Fibroblast of lung (primary cell): ENCODE results near the gene CSNK2A2.

Experiments used
- EZH2 ChIP-seq: IDR thresholded peaks from 2 replicates; pipeline ENCODE4 v1.5.1; 2012; ENCODE audit warnings: low read length, control low read depth, mild to moderate bottlenecking; ENCODE audit errors: missing control alignments
- TF ChIP-seq, protein P1 (sequence below), 2 donors: IDR thresholded peaks in 1 of 2; conservative IDR thresholded peaks in 1 of 2; 1 replicate in 1 of 2; 2 replicates in 1 of 2; pipeline ENCODE4 v1.5.1; 2011 to 2012; ENCODE audit warnings: low read length in 2 of 2, control low read depth in 1 of 2, inconsistent platforms in 1 of 2, low read depth in 1 of 2, mild to moderate bottlenecking in 1 of 2

DNA sequence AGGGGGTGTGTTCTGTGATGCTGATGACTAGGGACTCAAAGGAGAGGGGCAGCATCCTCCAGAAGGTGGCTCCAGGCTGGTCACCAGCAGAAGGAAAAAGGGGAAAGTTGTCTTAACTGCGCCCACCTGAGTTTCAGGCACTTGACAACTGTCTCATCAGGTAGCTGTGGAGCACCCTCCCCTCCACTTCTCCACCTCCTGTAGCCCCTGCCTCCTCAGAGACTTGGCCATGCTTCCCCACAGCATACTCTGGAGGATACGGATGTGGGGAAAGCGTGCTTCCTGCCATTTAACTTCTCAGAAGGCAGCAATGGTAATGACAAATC, 86.6 kb downstream of the CSNK2A2 start:
- no peak for TF ChIP-seq EZH2
- TF ChIP-seq, protein P1, sequence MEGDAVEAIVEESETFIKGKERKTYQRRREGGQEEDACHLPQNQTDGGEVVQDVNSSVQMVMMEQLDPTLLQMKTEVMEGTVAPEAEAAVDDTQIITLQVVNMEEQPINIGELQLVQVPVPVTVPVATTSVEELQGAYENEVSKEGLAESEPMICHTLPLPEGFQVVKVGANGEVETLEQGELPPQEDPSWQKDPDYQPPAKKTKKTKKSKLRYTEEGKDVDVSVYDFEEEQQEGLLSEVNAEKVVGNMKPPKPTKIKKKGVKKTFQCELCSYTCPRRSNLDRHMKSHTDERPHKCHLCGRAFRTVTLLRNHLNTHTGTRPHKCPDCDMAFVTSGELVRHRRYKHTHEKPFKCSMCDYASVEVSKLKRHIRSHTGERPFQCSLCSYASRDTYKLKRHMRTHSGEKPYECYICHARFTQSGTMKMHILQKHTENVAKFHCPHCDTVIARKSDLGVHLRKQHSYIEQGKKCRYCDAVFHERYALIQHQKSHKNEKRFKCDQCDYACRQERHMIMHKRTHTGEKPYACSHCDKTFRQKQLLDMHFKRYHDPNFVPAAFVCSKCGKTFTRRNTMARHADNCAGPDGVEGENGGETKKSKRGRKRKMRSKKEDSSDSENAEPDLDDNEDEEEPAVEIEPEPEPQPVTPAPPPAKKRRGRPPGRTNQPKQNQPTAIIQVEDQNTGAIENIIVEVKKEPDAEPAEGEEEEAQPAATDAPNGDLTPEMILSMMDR (conservative IDR thresholded peaks at IDR 0.05 in 1 of 2, IDR thresholded peaks at IDR 0.05 in 1 of 2; ENCODE audit: low read depth in 1 of 2, low read length in 2 of 2) = no peak
